Nephron (organoid): ENCODE results near the gene CLDN20.
A peak's percentile ranks its signal among the peaks of the same experiment; 100 is the strongest.

Experiments used
- H3K27ac Mint-ChIP-seq, 3 experiments: 2 replicates each; pipeline ENCODE4 v1.8.0; 2020; ENCODE audit warnings: mixed read lengths in 3 of 3, mild to moderate bottlenecking in 2 of 3, moderate library complexity in 1 of 3
- H3K27me3 Mint-ChIP-seq: 2 replicates; pipeline ENCODE4 v1.8.0; 2021; ENCODE audit warnings: low read depth, mild to moderate bottlenecking, moderate library complexity, mixed read lengths
- H3K36me3 Mint-ChIP-seq: 2 replicates; pipeline ENCODE4 v1.8.0; 2020; ENCODE audit warnings: low read depth, mixed read lengths
- H3K4me1 Mint-ChIP-seq: 2 replicates; pipeline ENCODE4 v1.8.0; 2020; ENCODE audit warnings: mixed read lengths
- H3K4me3 Mint-ChIP-seq, 3 experiments: 2 replicates each; pipeline ENCODE4 v1.8.0; 2020; ENCODE audit warnings: mild to moderate bottlenecking in 3 of 3, mixed read lengths in 3 of 3, moderate library complexity in 2 of 3
- H3K9me3 Mint-ChIP-seq: 2 replicates; pipeline ENCODE4 v1.8.0; 2020; ENCODE audit warnings: mixed read lengths
- CTCF ChIP-seq, 3 experiments: fragments of 200-600 bp; sonication (generic); IDR thresholded peaks; one replicate each; pipeline ENCODE4 v1.5.0; 2021; ENCODE audit warnings: antibody characterized with exemption in 3 of 3; ENCODE audit not compliant: unreplicated experiment in 3 of 3

CLDN20 gene

GRCh38 chr6:155272353-155273232, 8.8 kb downstream of the CLDN20 start:
- Mint-ChIP-seq H3K27me3 (no peaks in the 10 kb centered on the region), H3K4me1 (peaks cover 30% of the 10 kb centered on the region), H3K9me3 (no peaks in the 10 kb centered on the region), H3K36me3 (peaks cover 22% of the 10 kb centered on the region), H3K4me3 (no peak overlapping the region), H3K27ac (peak overlapping the region; percentile 40 to 76 (median 63))
- TF ChIP-seq CTCF (IDR thresholded peaks at IDR 0.05; ENCODE audit: unreplicated experiment in 3 of 3): no peak

GRCh38 chr6:155273431-155273830, 9.6 kb downstream of the CLDN20 start:
- no peak for TF ChIP-seq CTCF (IDR thresholded peaks at IDR 0.05; ENCODE audit: unreplicated experiment in 3 of 3)
- Mint-ChIP-seq H3K27ac (peak overlapping the region; percentile 19 to 76 (median 53)), H3K27me3 (no peaks in the 10 kb centered on the region), H3K36me3 (peaks cover 17% of the 10 kb centered on the region), H3K4me1 (peaks cover 30% of the 10 kb centered on the region), H3K9me3 (no peaks in the 10 kb centered on the region), H3K4me3 (no peak overlapping the region)

GRCh38 chr6:155274106-155274505, 10.3 kb downstream of the CLDN20 start:
- Mint-ChIP-seq H3K4me3 (no peak overlapping the region), H3K4me1 (peaks cover 30% of the 10 kb centered on the region), H3K36me3 (peaks cover 17% of the 10 kb centered on the region), H3K9me3 (no peaks in the 10 kb centered on the region), H3K27me3 (no peaks in the 10 kb centered on the region), H3K27ac (peak overlapping the region in 1 of 3 experiments; percentile 76)
- no peak for TF ChIP-seq CTCF (IDR thresholded peaks at IDR 0.05; ENCODE audit: unreplicated experiment in 3 of 3)

- Mint-ChIP-seq H3K9me3 (no peaks in the 10 kb centered on the region), H3K4me1 (peaks cover 30% of the 10 kb centered on the region), H3K27me3 (no peaks in the 10 kb centered on the region), H3K27ac (no peak overlapping the region), H3K4me3 (no peak overlapping the region), H3K36me3 (peaks cover 17% of the 10 kb centered on the region)
- no peak for TF ChIP-seq CTCF (IDR thresholded peaks at IDR 0.05; ENCODE audit: unreplicated experiment in 3 of 3)
Observed at GRCh38 chr6:155274533-155274932, 10.7 kb downstream of the CLDN20 start.

GRCh38 chr6:155275808-155276480, 12.1 kb downstream of the CLDN20 start:
- TF ChIP-seq CTCF (IDR thresholded peaks at IDR 0.05; ENCODE audit: unreplicated experiment in 3 of 3): no peak
- H3K9me3 Mint-ChIP-seq: no peaks in the 10 kb centered on the region
- peak overlapping the region in 2 of 3 experiments; percentile 71 to 80 for H3K27ac Mint-ChIP-seq
- H3K27me3 Mint-ChIP-seq: no peaks in the 10 kb centered on the region
- no peak overlapping the region for H3K4me3 Mint-ChIP-seq
- peaks cover 19% of the 10 kb centered on the region for H3K36me3 Mint-ChIP-seq
- peaks cover 21% of the 10 kb centered on the region for H3K4me1 Mint-ChIP-seq
